ENCODE measurements around the gene TEDC1.

DNA sequence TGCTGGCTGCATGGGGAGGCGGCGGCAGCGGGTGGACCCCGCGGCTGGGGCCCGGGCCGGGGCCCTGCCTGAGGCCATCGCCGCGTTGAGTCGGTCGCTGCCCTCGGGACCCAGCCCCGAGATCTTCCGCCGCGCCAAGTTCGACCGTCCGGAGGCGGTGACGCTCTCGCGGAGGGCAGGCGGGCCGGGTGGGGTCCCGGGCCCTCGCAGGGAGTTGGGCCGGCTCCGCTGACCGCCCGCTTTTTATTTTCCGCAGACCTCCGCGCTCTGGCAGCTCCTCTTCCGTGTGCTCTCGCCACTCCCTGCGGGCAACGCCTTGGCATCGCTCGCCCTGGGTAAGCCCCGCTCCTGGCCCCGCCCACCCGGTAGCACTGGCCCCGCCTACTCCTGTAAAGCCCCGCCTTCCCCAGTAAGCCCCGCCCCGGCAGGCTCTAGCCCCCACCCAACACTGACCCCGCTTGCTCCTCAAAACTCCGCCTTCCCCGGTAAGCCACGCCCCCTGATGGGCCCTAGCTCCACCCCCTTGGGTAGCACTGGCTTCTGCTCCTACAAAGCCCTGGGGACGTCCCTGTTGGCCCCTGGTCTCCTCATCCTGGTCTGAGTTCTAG lies 424 bp downstream of the TEDC1 start:
- no peak for TF ChIP-seq CTCF (IDR thresholded peaks at IDR 0.05)
- no peak for TF ChIP-seq POLR2AphosphoS5 (IDR thresholded peaks at IDR 0.05; ENCODE audit: low read depth, low read length)
- TF ChIP-seq EZH2phosphoT487 (IDR thresholded peaks at IDR 0.05; ENCODE audit: borderline replicate concordance, low read depth) = no peak
- TF ChIP-seq EP300 (IDR thresholded peaks at IDR 0.05; ENCODE audit: borderline replicate concordance in 1 of 2, low read depth in 1 of 2, low read length in 1 of 2) = no peak
- TF ChIP-seq, protein P1, sequence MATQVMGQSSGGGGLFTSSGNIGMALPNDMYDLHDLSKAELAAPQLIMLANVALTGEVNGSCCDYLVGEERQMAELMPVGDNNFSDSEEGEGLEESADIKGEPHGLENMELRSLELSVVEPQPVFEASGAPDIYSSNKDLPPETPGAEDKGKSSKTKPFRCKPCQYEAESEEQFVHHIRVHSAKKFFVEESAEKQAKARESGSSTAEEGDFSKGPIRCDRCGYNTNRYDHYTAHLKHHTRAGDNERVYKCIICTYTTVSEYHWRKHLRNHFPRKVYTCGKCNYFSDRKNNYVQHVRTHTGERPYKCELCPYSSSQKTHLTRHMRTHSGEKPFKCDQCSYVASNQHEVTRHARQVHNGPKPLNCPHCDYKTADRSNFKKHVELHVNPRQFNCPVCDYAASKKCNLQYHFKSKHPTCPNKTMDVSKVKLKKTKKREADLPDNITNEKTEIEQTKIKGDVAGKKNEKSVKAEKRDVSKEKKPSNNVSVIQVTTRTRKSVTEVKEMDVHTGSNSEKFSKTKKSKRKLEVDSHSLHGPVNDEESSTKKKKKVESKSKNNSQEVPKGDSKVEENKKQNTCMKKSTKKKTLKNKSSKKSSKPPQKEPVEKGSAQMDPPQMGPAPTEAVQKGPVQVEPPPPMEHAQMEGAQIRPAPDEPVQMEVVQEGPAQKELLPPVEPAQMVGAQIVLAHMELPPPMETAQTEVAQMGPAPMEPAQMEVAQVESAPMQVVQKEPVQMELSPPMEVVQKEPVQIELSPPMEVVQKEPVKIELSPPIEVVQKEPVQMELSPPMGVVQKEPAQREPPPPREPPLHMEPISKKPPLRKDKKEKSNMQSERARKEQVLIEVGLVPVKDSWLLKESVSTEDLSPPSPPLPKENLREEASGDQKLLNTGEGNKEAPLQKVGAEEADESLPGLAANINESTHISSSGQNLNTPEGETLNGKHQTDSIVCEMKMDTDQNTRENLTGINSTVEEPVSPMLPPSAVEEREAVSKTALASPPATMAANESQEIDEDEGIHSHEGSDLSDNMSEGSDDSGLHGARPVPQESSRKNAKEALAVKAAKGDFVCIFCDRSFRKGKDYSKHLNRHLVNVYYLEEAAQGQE (IDR thresholded peaks at IDR 0.05; ENCODE audit: low read depth, low read length) = no peak
- no peak for TF ChIP-seq RAD21 (IDR thresholded peaks at IDR 0.05; ENCODE audit: low read length)
- no peak for TF ChIP-seq TEAD4 (IDR thresholded peaks at IDR 0.05; ENCODE audit: borderline replicate concordance, insufficient read depth)
- TF ChIP-seq, protein P2, sequence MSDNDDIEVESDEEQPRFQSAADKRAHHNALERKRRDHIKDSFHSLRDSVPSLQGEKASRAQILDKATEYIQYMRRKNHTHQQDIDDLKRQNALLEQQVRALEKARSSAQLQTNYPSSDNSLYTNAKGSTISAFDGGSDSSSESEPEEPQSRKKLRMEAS (IDR thresholded peaks at IDR 0.05; ENCODE audit: low read depth) = no peak

All from SK-N-SH (cell line).